ENCODE results near the gene DNAH7. TPM values are rescaled to one million over a fixed set of nuclear protein-coding genes. Genes with fewer than 3 reads are reported as not detected.

Gene DNAH7
- total RNA-seq, 4 donors from 2014 or later = 0.10 to 1.2 (median 0.27) TPM

- H3K36me3 ChIP-seq = no peaks in the 10 kb centered on the region
- no peak for DNase-seq (ENCODE audit: low spot score in 2 of 2)
- no peak overlapping the region for H3K4me3 ChIP-seq
- peaks cover 6% of the 10 kb centered on the region for H3K9me3 ChIP-seq
- no peaks in the 10 kb centered on the region for H3K27me3 ChIP-seq
- TF ChIP-seq EP300 (IDR thresholded peaks at IDR 0.05) (no peak), POLR2A (IDR thresholded peaks at IDR 0.05) (no peak), POLR2AphosphoS5 (IDR thresholded peaks at IDR 0.05) (no peak), CTCF (IDR thresholded peaks at IDR 0.05) (no peak)
- 86% methylated on average over 7 of the region's 7 CpGs for WGBS
- no peaks in the 10 kb centered on the region for H3K4me1 ChIP-seq
- H3K27ac ChIP-seq = no peak overlapping the region
Measured at GRCh38 chr2:196086517-196087368, 18.1 kb upstream of the DNAH7 start.

DNA sequence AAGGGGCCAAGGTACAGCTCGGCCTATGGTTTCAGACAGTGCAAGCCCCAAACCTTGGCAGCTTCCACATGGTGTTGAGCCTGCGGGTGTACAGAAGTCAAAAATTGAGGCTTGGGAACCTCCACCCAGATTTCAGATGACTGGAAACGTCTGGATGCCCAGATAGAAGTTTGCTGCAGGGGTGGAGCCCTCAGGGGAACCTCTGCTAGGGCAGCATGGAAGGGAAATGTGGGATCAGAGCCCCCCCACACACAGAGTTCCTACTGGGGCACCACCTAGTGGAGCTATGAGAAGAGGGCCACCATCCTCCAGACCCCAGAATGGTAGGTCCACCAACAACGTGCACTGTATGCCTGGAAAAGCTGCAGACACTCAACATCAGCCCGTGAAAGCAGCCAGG is 15.0 kb upstream of the DNAH7 start:
- Histone ChIP-seq H3K4me3 (no peak overlapping the region), H3K27me3 (no peaks in the 10 kb centered on the region), H3K27ac (no peak overlapping the region), H3K4me1 (peaks cover 7% of the 10 kb centered on the region), H3K9me3 (peaks cover 6% of the 10 kb centered on the region), H3K36me3 (no peaks in the 10 kb centered on the region)
- DNase-seq (ENCODE audit: low spot score in 2 of 2) = no peak
- TF ChIP-seq EP300 (IDR thresholded peaks at IDR 0.05) = no peak
- no peak for TF ChIP-seq CTCF (IDR thresholded peaks at IDR 0.05)
- no peak for TF ChIP-seq POLR2A (IDR thresholded peaks at IDR 0.05)
- TF ChIP-seq POLR2AphosphoS5 (IDR thresholded peaks at IDR 0.05) = no peak
- WGBS = 87% methylated on average over 4 of the region's 5 CpGs

- H3K27me3 ChIP-seq = no peaks in the 10 kb centered on the region
- DNase-seq (ENCODE audit: low spot score in 2 of 2) = no peak
- H3K27ac ChIP-seq = no peak overlapping the region
- peaks cover 6% of the 10 kb centered on the region for H3K9me3 ChIP-seq
- WGBS = 87% methylated on average over 2 of the region's 2 CpGs
- peaks cover 10% of the 10 kb centered on the region for H3K4me1 ChIP-seq
- H3K4me3 ChIP-seq = no peak overlapping the region
- H3K36me3 ChIP-seq = no peaks in the 10 kb centered on the region
- no peak for TF ChIP-seq EP300 (IDR thresholded peaks at IDR 0.05)
- TF ChIP-seq POLR2A (IDR thresholded peaks at IDR 0.05) = no peak
- TF ChIP-seq POLR2AphosphoS5 (IDR thresholded peaks at IDR 0.05) = no peak
- TF ChIP-seq CTCF (IDR thresholded peaks at IDR 0.05) = no peak
Measured at GRCh38 chr2:196080526-196080925, 11.9 kb upstream of the DNAH7 start.

DNA sequence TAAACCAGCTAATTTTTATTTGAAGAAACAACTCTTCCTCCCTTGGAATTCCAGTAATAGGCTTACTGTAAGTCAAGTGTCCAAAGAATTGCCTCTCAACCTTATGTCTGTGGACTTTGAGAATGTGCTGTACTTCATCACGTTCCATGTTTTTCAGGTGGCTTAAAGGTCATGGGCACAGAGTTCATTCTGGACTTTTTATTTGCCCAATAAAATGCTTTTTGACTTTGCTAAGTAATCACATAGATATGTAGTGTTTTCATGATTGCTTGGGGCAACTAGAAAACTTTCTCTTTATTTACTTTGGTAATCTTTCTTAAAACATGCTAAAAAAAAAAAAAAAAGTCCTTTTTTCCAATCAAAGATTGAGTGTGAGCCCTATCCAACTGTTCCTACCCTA is 10.4 kb upstream of the DNAH7 start:
- WGBS = 66% methylated on average over 1 of the region's 1 CpG
- no peaks in the 10 kb centered on the region for H3K27me3 ChIP-seq
- no peaks in the 10 kb centered on the region for H3K36me3 ChIP-seq
- TF ChIP-seq CTCF (IDR thresholded peaks at IDR 0.05) (no peak), POLR2A (IDR thresholded peaks at IDR 0.05) (no peak), EP300 (IDR thresholded peaks at IDR 0.05) (no peak), POLR2AphosphoS5 (IDR thresholded peaks at IDR 0.05) (no peak)
- peaks cover 6% of the 10 kb centered on the region for H3K9me3 ChIP-seq
- no peak overlapping the region for H3K27ac ChIP-seq
- H3K4me1 ChIP-seq = peaks cover 10% of the 10 kb centered on the region
- DNase-seq (ENCODE audit: low spot score in 2 of 2) = no peak
- no peak overlapping the region for H3K4me3 ChIP-seq

- no peak for TF ChIP-seq POLR2A (IDR thresholded peaks at IDR 0.05)
- TF ChIP-seq CTCF (IDR thresholded peaks at IDR 0.05) = no peak
- no peak for TF ChIP-seq EP300 (IDR thresholded peaks at IDR 0.05)
- TF ChIP-seq POLR2AphosphoS5 (IDR thresholded peaks at IDR 0.05) = no peak
- Histone ChIP-seq H3K4me1 (peaks cover 10% of the 10 kb centered on the region), H3K27ac (peak overlapping the region; percentile 71), H3K4me3 (no peak overlapping the region), H3K36me3 (no peaks in the 10 kb centered on the region), H3K27me3 (no peaks in the 10 kb centered on the region), H3K9me3 (no peaks in the 10 kb centered on the region)
- no peak for DNase-seq (ENCODE audit: low spot score in 2 of 2)
- WGBS = 39% methylated on average over 2 of the region's 2 CpGs
Measured at GRCh38 chr2:196077821-196078220, 9.2 kb upstream of the DNAH7 start.
